HG03159 (cell line): ENCODE data around the gene EFCAB8.
"Not testable (repeated sequence)": the region's sequence is repeated elsewhere in the genome, so short reads cannot be mapped to it uniquely, and the experiment has no call there.

Experiments used
- ATAC-seq: cut with Tn5 transposase; IDR thresholded peaks from one replicate; pipeline ENCODE4 v1.9.1; 2021; ENCODE audit warnings: mild to moderate bottlenecking, moderate library complexity; ENCODE audit not compliant: unreplicated experiment

Gene EFCAB8

GRCh38 chr20:32970115-32970972 lies 111.6 kb downstream of the EFCAB8 start:
- no peak for ATAC-seq

GRCh38 chr20:32970973-32971300 lies 112.2 kb downstream of the EFCAB8 start:
- ATAC-seq: no peak

- peak; percentile 33 for ATAC-seq
Observed at GRCh38 chr20:32971703-32972161, 113.0 kb downstream of the EFCAB8 start.

GRCh38 chr20:32972181-32973076 lies 113.7 kb downstream of the EFCAB8 start:
- peak; percentile 90 for ATAC-seq

GRCh38 chr20:32973077-32973717 lies 114.5 kb downstream of the EFCAB8 start:
- ATAC-seq: no peak

- ATAC-seq: not testable (repeated sequence)
Observed at GRCh38 chr20:32974204-32975064, 115.7 kb downstream of the EFCAB8 start.

GRCh38 chr20:32975121-32975520 lies 116.4 kb downstream of the EFCAB8 start:
- ATAC-seq: not testable (repeated sequence)

- no peak for ATAC-seq
Observed at GRCh38 chr20:32975698-32976674, 117.3 kb downstream of the EFCAB8 start.

GRCh38 chr20:32976746-32977145 lies 118.0 kb downstream of the EFCAB8 start:
- no peak for ATAC-seq

GRCh38 chr20:32977281-32978008 lies 118.7 kb downstream of the EFCAB8 start:
- no peak for ATAC-seq

GRCh38 chr20:32978009-32978335 lies 119.2 kb downstream of the EFCAB8 start:
- ATAC-seq: no peak

GRCh38 chr20:32979201-32979998 lies 120.7 kb downstream of the EFCAB8 start:
- ATAC-seq: no peak

GRCh38 chr20:32980131-32980941 lies 121.6 kb downstream of the EFCAB8 start:
- ATAC-seq: no peak

GRCh38 chr20:32980990-32981389 lies 122.3 kb downstream of the EFCAB8 start:
- ATAC-seq: no peak

GRCh38 chr20:32982617-32983458 lies 124.1 kb downstream of the EFCAB8 start:
- ATAC-seq: no peak

- ATAC-seq: no peak
Observed at GRCh38 chr20:32983459-32984112, 124.9 kb downstream of the EFCAB8 start.
